RWPE1 (cell line): ENCODE measurements around the gene NFIB.

Source experiments
- CTCF ChIA-PET: fragments of 350-600 bp; sonication (Branson Sonifier 250); formaldehyde crosslinking; extraction: SDS; loops from one replicate; lab custom pipeline; 2021; lab: Yijun Ruan, JAX
- POLR2A ChIA-PET: fragments of 400-600 bp; formaldehyde crosslinking; extraction: SDS; loops from one replicate; lab custom pipeline; 2020; ENCODE audit warnings: antibody characterized with exemption; ENCODE audit not compliant: low non-redundant PET; lab: Yijun Ruan, JAX
- DNase-seq: peaks from one replicate; pipeline ENCODE4 v3.0.0; 2012; ENCODE audit warnings: low spot score
- H3K27ac ChIP-seq: fragments of 450-650 bp; 2 replicates; pipeline ENCODE4 v1.5.1; 2017
- CTCF ChIP-seq: fragments of 450-650 bp; conservative IDR thresholded peaks from 2 replicates; pipeline ENCODE4 v1.5.1; 2017; ENCODE audit warnings: low read depth, mild to moderate bottlenecking

NFIB gene

GRCh38 chr9:14092344-14092743, 221.6 kb downstream of the NFIB start:
- DNase-seq = no peak
- CTCF ChIA-PET = interaction anchor here (0.6 kb wide), 1 partner anchor 41 kb away, joined by 3 read pairs; no protein-coding TSS in a partner anchor
- H3K27ac ChIP-seq = no peak overlapping the region
- no peak for TF ChIP-seq CTCF
- POLR2A ChIA-PET = no interaction called here

- no peak for DNase-seq
- POLR2A ChIA-PET = no interaction called here
- CTCF ChIA-PET = interaction anchor here (0.6 kb wide), 2 partner anchors 24 to 1646 kb away, joined by 3 read pairs; no protein-coding TSS in a partner anchor
- no peak for TF ChIP-seq CTCF
- H3K27ac ChIP-seq = no peak overlapping the region
Measured at GRCh38 chr9:14089051-14089803, 224.7 kb downstream of the NFIB start.

GRCh38 chr9:14087576-14087975, 226.4 kb downstream of the NFIB start:
- no peak overlapping the region for H3K27ac ChIP-seq
- DNase-seq = no peak
- ChIA-PET POLR2A (no interaction called here), CTCF (no interaction called here)
- TF ChIP-seq CTCF = no peak

GRCh38 chr9:14086495-14086894, 227.4 kb downstream of the NFIB start:
- ChIA-PET POLR2A (no interaction called here), CTCF (no interaction called here)
- no peak overlapping the region for H3K27ac ChIP-seq
- no peak for DNase-seq
- no peak for TF ChIP-seq CTCF

- TF ChIP-seq CTCF = no peak
- POLR2A ChIA-PET = no interaction called here
- no peak for DNase-seq
- H3K27ac ChIP-seq = no peak overlapping the region
- CTCF ChIA-PET = no interaction called here
Measured at GRCh38 chr9:14085810-14086209, 228.1 kb downstream of the NFIB start.

- CTCF ChIA-PET = interaction anchor here (0.6 kb wide), 1 partner anchor 1526 kb away, joined by 3 read pairs; no protein-coding TSS in a partner anchor
- POLR2A ChIA-PET = no interaction called here
- no peak overlapping the region for H3K27ac ChIP-seq
- TF ChIP-seq CTCF = no peak
- DNase-seq = no peak
Measured at GRCh38 chr9:14084867-14085266, 229.1 kb downstream of the NFIB start.
